ENCODE results near the gene FBLN2.

Gene FBLN2

DNA sequence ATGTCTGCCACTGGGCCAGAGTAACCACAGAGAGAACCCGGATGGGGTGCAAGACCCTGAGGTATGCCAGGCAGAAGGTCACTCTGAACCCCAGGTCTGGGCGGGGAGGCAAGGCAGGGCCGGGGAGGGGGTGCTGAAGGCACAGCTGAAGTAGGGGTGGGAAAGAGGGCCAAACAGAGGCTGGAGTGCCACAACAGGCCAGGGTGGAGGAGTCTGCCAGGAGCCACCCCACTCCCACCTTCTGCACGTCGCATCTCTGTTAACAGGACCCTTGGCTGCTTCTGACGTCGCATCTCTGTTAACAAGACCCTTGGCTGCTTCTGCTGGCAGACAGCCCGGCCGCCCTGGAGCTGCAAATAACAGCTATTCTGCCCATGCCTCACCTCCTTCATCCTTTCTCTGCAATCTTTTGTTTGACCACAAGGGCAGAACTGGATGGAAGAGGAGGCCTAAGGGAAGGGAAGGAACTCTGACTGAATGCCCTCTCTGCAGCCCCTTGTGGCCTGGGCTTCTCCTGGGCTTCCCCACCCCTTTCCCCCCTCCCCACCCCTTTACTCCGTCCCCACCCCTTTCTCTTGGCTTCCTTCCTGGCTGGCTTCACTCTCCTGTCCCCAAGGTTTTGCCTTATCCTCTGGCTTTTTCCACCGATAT, 20.6 kb upstream of the FBLN2 start:
- no peak overlapping the region for H3K4me3 ChIP-seq (ENCODE audit: low read depth, low read length)
- TF ChIP-seq, protein P1, sequence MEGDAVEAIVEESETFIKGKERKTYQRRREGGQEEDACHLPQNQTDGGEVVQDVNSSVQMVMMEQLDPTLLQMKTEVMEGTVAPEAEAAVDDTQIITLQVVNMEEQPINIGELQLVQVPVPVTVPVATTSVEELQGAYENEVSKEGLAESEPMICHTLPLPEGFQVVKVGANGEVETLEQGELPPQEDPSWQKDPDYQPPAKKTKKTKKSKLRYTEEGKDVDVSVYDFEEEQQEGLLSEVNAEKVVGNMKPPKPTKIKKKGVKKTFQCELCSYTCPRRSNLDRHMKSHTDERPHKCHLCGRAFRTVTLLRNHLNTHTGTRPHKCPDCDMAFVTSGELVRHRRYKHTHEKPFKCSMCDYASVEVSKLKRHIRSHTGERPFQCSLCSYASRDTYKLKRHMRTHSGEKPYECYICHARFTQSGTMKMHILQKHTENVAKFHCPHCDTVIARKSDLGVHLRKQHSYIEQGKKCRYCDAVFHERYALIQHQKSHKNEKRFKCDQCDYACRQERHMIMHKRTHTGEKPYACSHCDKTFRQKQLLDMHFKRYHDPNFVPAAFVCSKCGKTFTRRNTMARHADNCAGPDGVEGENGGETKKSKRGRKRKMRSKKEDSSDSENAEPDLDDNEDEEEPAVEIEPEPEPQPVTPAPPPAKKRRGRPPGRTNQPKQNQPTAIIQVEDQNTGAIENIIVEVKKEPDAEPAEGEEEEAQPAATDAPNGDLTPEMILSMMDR (IDR thresholded peaks at IDR 0.05; ENCODE audit: low read depth, low read length): no peak

DNA sequence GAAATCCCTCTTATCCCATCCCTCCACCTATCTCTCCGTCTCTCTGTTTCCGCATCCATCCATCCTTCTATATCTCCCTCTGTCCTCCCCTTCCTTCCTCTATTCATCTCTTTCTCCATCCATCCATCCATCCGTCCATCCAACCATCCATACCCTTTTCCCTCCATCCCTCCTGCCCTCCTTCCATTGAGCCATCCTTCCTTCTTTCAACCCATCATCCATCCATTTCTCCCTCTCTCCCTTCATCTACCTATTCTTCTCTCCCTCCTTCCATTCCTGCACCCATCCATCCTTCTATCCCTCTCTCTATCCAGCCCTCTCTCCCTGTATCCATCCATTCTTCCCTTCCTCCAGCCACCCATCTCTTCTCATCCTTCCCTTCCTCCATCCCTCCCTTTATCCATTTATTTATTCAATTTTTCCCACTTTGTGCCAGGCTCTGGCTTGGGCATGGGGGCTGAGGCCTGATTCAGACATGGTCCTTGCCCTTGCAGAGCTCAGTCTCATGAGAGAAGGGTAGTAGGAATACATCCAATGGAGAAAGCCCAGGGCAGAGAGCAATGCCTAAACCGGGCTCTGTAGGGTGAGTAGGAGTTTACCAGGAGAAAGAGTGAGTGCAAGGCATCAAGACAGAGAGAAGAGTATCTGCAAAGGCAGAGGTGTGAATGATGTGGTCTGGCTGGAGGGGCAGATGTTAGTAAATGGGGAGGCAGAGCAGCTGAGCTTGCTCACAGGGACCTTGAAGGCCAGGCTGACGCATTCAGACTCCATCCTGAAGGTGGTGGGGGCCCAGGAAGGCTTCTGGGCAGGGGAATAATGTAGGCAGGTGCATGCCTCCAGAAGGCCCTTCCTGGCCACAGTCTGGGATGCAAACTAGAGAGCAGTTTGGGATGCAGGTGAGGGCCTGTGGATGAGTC, 19.5 kb upstream of the FBLN2 start:
- no peak overlapping the region for H3K4me3 ChIP-seq (ENCODE audit: low read depth, low read length)
- TF ChIP-seq, protein P1 (IDR thresholded peaks at IDR 0.05; ENCODE audit: low read depth, low read length): no peak

DNA sequence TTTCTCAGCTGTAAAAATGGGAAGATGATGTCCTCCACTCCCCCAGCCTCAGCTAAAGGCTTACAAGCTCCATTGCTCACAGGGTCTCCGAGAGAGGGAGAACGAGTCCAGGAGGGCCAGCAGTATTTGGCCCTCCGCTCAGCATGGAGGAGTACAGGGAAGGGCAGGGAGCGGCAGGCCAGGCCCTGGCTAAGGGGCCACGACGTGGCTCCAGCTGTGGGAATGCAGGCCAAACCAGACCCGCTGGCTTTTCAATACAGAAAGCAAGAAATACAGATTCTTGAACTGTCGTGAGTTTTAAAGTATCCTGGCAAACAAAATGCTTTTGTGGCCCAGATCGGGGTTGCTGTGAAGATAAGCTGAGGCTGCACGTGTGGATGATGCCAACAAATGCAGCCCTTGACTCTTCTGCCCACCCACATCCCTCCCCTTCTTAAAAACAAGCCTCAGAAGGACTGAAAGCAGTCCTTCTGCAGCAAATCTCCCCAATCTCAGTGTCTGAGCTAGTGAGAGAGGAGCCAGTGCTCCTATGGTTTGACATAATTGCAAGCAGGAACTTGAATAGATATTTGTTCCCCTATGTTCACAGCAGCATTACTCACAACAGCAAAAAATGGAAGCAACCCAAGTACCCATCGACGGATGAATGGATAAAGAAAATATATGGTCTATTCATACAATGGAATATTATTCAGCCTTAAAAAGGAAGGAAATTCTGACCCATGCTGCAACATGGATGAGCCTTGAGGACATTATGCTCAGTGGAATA, 18.5 kb upstream of the FBLN2 start:
- no peak overlapping the region for H3K4me3 ChIP-seq (ENCODE audit: low read depth, low read length)
- TF ChIP-seq, protein P1 (IDR thresholded peaks at IDR 0.05; ENCODE audit: low read depth, low read length): no peak

DNA sequence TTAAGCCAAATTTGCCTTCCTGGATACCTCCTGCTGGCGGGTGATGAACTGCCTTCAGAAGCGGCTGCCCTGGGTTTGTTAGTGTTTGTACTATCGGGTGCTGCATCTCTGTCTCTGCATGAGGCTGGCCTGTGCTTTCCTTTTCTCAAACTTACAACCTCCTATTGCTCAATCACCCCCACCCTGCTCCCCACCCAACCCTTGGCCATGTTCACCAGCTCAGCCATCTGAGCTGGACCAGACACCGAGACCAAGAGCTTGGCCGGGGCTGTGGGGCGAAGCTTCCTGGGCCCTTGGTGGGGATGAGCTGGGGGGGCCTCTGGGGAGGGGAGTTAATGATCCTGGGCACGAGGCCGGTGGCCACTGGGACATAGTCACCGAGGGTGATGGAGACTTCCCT, 16.8 kb upstream of the FBLN2 start:
- H3K4me3 ChIP-seq (ENCODE audit: low read depth, low read length): no peak overlapping the region
- TF ChIP-seq, protein P1 (IDR thresholded peaks at IDR 0.05; ENCODE audit: low read depth, low read length): no peak

DNA sequence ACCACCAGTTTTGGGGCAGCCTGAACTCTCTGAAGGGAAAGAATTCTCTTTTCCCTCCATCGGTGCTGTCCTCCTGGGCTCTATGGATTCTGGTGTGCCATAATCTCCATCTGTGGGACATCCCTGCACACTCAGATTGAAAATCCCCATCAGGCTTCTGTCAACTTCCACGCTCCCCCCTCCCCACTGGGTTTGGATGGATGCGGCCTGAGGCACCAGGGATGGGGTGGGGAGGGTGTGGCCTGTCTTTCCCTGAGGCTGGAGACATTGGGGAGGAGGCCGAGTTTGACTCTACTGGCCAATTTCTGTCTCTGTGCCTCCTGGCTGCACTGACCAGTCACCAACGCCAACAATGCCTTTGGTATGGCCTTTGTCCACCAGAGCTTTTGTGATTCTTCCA, 16.3 kb upstream of the FBLN2 start:
- TF ChIP-seq, protein P1 (IDR thresholded peaks at IDR 0.05; ENCODE audit: low read depth, low read length): no peak
- H3K4me3 ChIP-seq (ENCODE audit: low read depth, low read length): no peak overlapping the region

DNA sequence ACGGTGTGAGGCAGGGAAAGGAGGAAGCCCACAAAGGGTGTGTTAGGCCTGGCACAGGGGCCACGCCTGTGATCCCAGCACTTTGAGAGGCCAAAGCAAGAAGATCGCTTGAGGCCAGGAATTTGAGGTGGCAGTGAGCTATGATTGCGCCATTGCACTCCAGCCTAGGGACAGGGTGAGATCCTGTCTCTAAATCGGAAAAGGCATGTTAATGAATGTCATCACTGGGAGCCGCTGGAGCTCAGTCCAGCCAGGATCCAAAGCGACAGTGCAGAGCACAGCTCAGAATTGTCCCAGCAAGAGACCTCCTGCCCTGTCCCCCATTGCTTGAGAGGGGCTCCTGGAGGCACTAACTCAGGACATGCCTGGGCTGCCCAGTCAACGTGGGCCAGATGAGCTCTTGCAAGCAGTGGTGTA, 15.0 kb upstream of the FBLN2 start:
- no peak overlapping the region for H3K4me3 ChIP-seq (ENCODE audit: low read depth, low read length)
- TF ChIP-seq, protein P1 (IDR thresholded peaks at IDR 0.05; ENCODE audit: low read depth, low read length): no peak
